ENCODE measurements around the gene SHISA3.
"Not testable (repeated sequence)": the region's sequence is repeated elsewhere in the genome, so short reads cannot be mapped to it uniquely, and the experiment has no call there.

SHISA3 gene

GRCh38 chr4:42396752-42397634 lies at the start of gene SHISA3:
SHISA3 (plus strand) TSS chr4:42397488; CDS start chr4:42398057, 569 bp downstream.
- in situ Hi-C loops (cut with HindIII; ENCODE audit: low sequenced_read_pairs) = no loop called here

GRCh38 chr4:42348247-42348646 lies 49.0 kb upstream of the SHISA3 start:
- in situ Hi-C loops (cut with HindIII; ENCODE audit: low sequenced_read_pairs) = no loop called here

GRCh38 chr4:42348692-42349091 lies 48.6 kb upstream of the SHISA3 start:
- in situ Hi-C loops (cut with HindIII; ENCODE audit: low sequenced_read_pairs) = no loop called here

GRCh38 chr4:42350611-42351182 lies 46.6 kb upstream of the SHISA3 start:
- in situ Hi-C loops (cut with HindIII; ENCODE audit: low sequenced_read_pairs) = no loop called here

- in situ Hi-C loops (cut with HindIII; ENCODE audit: low sequenced_read_pairs) = no loop called here
These were observed 45.2 kb upstream of the SHISA3 start for GRCh38 chr4:42352049-42352448.

GRCh38 chr4:42357325-42357724 lies 40.0 kb upstream of the SHISA3 start:
- in situ Hi-C loops (cut with HindIII; ENCODE audit: low sequenced_read_pairs) = no loop called here

GRCh38 chr4:42359711-42360110 lies 37.6 kb upstream of the SHISA3 start:
- in situ Hi-C loops (cut with HindIII; ENCODE audit: low sequenced_read_pairs) = no loop called here

GRCh38 chr4:42360256-42360669 lies 37.0 kb upstream of the SHISA3 start:
- in situ Hi-C loops (cut with HindIII; ENCODE audit: low sequenced_read_pairs) = no loop called here

- in situ Hi-C loops (cut with HindIII; ENCODE audit: low sequenced_read_pairs) = no loop called here
These were observed 35.8 kb upstream of the SHISA3 start for GRCh38 chr4:42361456-42361855.

- in situ Hi-C loops (cut with HindIII; ENCODE audit: low sequenced_read_pairs) = no loop called here
These were observed 34.7 kb upstream of the SHISA3 start for GRCh38 chr4:42362591-42362990.

GRCh38 chr4:42363614-42364013 lies 33.7 kb upstream of the SHISA3 start:
- in situ Hi-C loops (cut with HindIII; ENCODE audit: low sequenced_read_pairs) = no loop called here

- in situ Hi-C loops (cut with HindIII; ENCODE audit: low sequenced_read_pairs) = no loop called here
These were observed 32.8 kb upstream of the SHISA3 start for GRCh38 chr4:42364266-42365053.

GRCh38 chr4:42366959-42367358 lies 30.3 kb upstream of the SHISA3 start:
- in situ Hi-C loops (cut with HindIII; ENCODE audit: low sequenced_read_pairs) = no loop called here

- in situ Hi-C loops (cut with HindIII; ENCODE audit: low sequenced_read_pairs) = no loop called here
These were observed 27.8 kb upstream of the SHISA3 start for GRCh38 chr4:42369489-42369888.

GRCh38 chr4:42371305-42372252 lies 25.7 kb upstream of the SHISA3 start:
- in situ Hi-C loops (cut with HindIII; ENCODE audit: low sequenced_read_pairs) = no loop called here

GRCh38 chr4:42372303-42372702 lies 25.0 kb upstream of the SHISA3 start:
- in situ Hi-C loops (cut with HindIII; ENCODE audit: low sequenced_read_pairs) = not testable (repeated sequence)

- in situ Hi-C loops (cut with HindIII; ENCODE audit: low sequenced_read_pairs) = no loop called here
These were observed 19.8 kb upstream of the SHISA3 start for GRCh38 chr4:42377497-42377896.

- in situ Hi-C loops (cut with HindIII; ENCODE audit: low sequenced_read_pairs) = no loop called here
These were observed 15.6 kb upstream of the SHISA3 start for GRCh38 chr4:42381666-42382065.

GRCh38 chr4:42385516-42385915 lies 11.8 kb upstream of the SHISA3 start:
- in situ Hi-C loops (cut with HindIII; ENCODE audit: low sequenced_read_pairs) = no loop called here

- in situ Hi-C loops (cut with HindIII; ENCODE audit: low sequenced_read_pairs) = no loop called here
These were observed 6.5 kb upstream of the SHISA3 start for GRCh38 chr4:42390622-42391354.

Data from DLD1 (cell line).